Stomach smooth muscle (tissue), 2 donors: Measurements from ENCODE around the gene SPANXD.

Source experiments
- H3K27ac ChIP-seq: one replicate; pipeline ENCODE4 v1.7.0; 2013; ENCODE audit warnings: mild to moderate bottlenecking, low read length, inconsistent platforms
- H3K27me3 ChIP-seq, 2 donors: one replicate each; pipeline ENCODE4 v1.7.0; 2013; ENCODE audit warnings: low read length in 2 of 2; ENCODE audit not compliant: insufficient read depth in 2 of 2, control insufficient read depth in 1 of 2
- H3K36me3 ChIP-seq, 2 donors: one replicate each; pipeline ENCODE4 v1.7.0; 2013; ENCODE audit warnings: low read length in 2 of 2; ENCODE audit not compliant: control insufficient read depth in 2 of 2, insufficient read depth in 2 of 2
- H3K4me1 ChIP-seq: one replicate; pipeline ENCODE4 v1.7.0; 2013; ENCODE audit warnings: low read length; ENCODE audit not compliant: control insufficient read depth, insufficient read depth
- H3K4me3 ChIP-seq, 2 donors: one replicate each; pipeline ENCODE4 v1.7.0; 2013; ENCODE audit warnings: low read length in 2 of 2
- H3K9ac ChIP-seq, 2 donors: one replicate each; pipeline ENCODE4 v1.7.0; 2013; ENCODE audit warnings: low read length in 2 of 2, mild to moderate bottlenecking in 1 of 2
- H3K9me3 ChIP-seq, 2 donors: one replicate each; pipeline ENCODE4 v1.7.0; 2013; ENCODE audit warnings: low read length in 2 of 2; ENCODE audit not compliant: control insufficient read depth in 2 of 2
- donor health status: healthy.
- donor health status: Pancreatic carcinoma.

The SPANXD gene

DNA sequence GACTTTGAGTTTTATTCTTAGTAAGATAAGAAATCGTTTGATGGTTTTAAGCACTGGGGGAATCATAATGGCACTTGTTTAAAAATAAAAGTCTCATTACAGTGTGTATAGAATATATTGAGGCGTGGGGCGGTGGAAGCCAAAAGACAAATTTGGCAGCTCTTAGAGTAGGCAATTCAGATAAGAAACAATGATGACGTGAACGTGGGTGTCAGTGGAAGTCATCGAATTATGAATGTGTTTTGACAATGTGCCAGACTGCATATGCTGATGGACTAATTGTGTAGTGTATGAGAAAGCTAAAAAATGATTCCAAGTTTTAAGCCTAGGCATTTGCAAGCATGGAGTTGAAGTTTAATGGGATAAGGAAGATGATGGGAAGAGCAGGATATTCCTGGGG is 35.8 kb downstream of the SPANXD start:
- Histone ChIP-seq H3K4me1 (no peaks in the 10 kb centered on the region), H3K27me3 (no peaks in the 10 kb centered on the region), H3K9ac (no peak overlapping the region), H3K27ac (no peak overlapping the region), H3K9me3 (no peaks in the 10 kb centered on the region), H3K4me3 (no peak overlapping the region), H3K36me3 (no peaks in the 10 kb centered on the region)

DNA sequence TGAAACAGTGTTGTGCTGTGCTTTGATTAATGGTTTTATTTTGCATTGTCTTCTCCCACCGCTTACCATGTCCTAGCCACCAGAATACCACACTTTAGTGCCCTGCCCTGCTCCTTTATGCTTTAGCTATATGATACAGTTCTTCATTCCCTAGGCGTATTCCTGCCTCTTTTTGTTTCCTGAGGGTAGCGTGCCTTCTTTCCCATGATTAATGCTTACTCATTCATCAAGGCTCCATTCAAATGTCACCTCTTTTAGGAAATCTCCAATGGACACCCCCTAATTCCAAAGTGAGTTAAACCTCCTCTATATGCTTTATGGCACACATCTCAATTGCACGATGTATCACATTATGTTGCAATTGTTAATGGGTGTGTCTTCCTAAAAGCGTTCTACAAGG is 46.3 kb downstream of the SPANXD start:
- H3K4me3 ChIP-seq = no peak overlapping the region
- no peak overlapping the region for H3K9ac ChIP-seq
- no peaks in the 10 kb centered on the region for H3K9me3 ChIP-seq
- no peaks in the 10 kb centered on the region for H3K27me3 ChIP-seq
- H3K4me1 ChIP-seq = no peaks in the 10 kb centered on the region
- no peak overlapping the region for H3K27ac ChIP-seq
- no peaks in the 10 kb centered on the region for H3K36me3 ChIP-seq
